Camera-type eye (tissue), 1 donor: ENCODE data around the gene EXOC3L2. TPM values are rescaled to one million over a fixed set of nuclear protein-coding genes. Genes with fewer than 3 reads are reported as not detected.

Source experiments
- total RNA-seq: library from RNA; depleted of rRNA; stranded (reverse); fragments of >200 nt; gene quantifications from one replicate; pipeline ENCODE4 v1.2.3, GENCODE V29; 2014

EXOC3L2 gene
- 3.5 TPM for total RNA-seq

GRCh38 chr19:45245334-45245787 lies at the start of gene EXOC3L2:
EXOC3L2 (minus strand) TSS chr19:45245407; CDS start chr19:45239045, 6,362 bp downstream.

GRCh38 chr19:45250832-45251451 lies 5.7 kb upstream of the EXOC3L2 start, which contains the start of gene MARK4:
MARK4 (plus strand) TSS chr19:45251271; CDS start chr19:45251589, 318 bp downstream.

GRCh38 chr19:45178262-45179071 lies 66.7 kb downstream of the EXOC3L2 start, which contains the start of gene BLOC1S3:
BLOC1S3 (plus strand) TSS chr19:45178784; CDS start chr19:45179297, 513 bp downstream.

GRCh38 chr19:45177817-45178261 lies 67.4 kb downstream of the EXOC3L2 start, which contains the start of gene TRAPPC6A:
TRAPPC6A (minus strand) TSS chr19:45178237; CDS start chr19:45178218, 19 bp downstream.

Other genes with a start within 250 kb of the EXOC3L2 start
- gene RELB, start 243.9 kb downstream of the EXOC3L2 start, total RNA-seq, result 3.6 TPM
- 79.8 TPM for gene CLASRP, start 206.4 kb downstream of the EXOC3L2 start, total RNA-seq
- 0.71 TPM for gene ZNF296, start 168.9 kb downstream of the EXOC3L2 start, total RNA-seq
- 17.5 TPM for gene GEMIN7, start 166.1 kb downstream of the EXOC3L2 start, total RNA-seq
- gene PPP1R37, start 152.2 kb downstream of the EXOC3L2 start, total RNA-seq, result 48.3 TPM
- gene NKPD1, start 84.4 kb downstream of the EXOC3L2 start, total RNA-seq, result 0.60 TPM
- 13.2 TPM for gene TRAPPC6A, start 67.2 kb downstream of the EXOC3L2 start, total RNA-seq
- gene BLOC1S3, start 66.6 kb downstream of the EXOC3L2 start, total RNA-seq, result 7.8 TPM
- gene MARK4, start 5.9 kb upstream of the EXOC3L2 start, total RNA-seq, result 35.6 TPM
- 122 TPM for gene CKM, start 77.5 kb upstream of the EXOC3L2 start, total RNA-seq
- 1.8 TPM for gene KLC3, start 95.3 kb upstream of the EXOC3L2 start, total RNA-seq
- 19.9 TPM for gene ERCC2, start 125.2 kb upstream of the EXOC3L2 start, total RNA-seq
- 6.9 TPM for gene PPP1R13L, start 159.7 kb upstream of the EXOC3L2 start, total RNA-seq
- gene POLR1G, start 161.2 kb upstream of the EXOC3L2 start, total RNA-seq, result 5.7 TPM
- gene ERCC1, start 178.5 kb upstream of the EXOC3L2 start, total RNA-seq, result 74.1 TPM
- 11.5 TPM for gene FOSB, start 222.6 kb upstream of the EXOC3L2 start, total RNA-seq